ENCODE data around the gene AMPD1.

Gene AMPD1

GRCh38 chr1:114695430-114696058, at the start of gene AMPD1:
Gene AMPD1 (minus strand): TSS chr1:114695546. CDS start chr1:114695471, 75 bp downstream.
- no peak for DNase-seq

DNA sequence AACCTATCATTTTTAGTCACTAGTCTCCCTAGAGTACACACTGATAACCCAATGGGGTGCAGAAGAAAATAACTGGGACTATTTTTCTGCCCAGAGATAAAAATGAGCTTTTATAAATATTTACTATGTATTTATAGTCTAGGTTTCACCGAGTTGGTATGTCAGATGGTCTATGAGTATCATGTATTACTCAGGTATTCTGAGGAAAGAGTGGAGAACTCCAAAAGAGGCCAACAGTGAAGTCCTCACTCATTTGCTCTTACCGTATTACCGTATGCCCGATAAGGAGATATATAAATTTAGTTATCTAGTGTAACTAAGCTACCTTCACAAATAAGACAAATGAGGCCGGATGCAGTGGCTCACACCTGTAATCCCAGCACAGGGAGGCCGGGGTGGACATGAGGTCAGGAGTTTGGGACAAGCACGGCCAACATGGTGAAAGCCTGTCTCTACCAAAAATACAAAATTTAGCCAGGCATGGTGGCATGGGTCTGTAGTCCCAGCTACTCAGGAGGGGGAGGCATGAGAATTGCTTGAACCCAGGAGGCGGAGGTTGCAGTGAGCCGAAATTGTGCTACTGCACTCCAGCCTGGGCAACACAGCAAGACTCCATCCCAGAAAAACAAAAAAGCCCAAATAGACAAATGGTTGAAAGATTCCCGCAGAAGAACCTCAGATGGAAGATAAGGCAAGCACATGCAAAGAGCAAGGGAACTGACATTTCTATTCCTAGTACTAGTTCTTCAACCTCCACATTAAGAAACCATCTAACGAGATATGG, 46.8 kb upstream of the AMPD1 start:
- no peak for DNase-seq

DNA sequence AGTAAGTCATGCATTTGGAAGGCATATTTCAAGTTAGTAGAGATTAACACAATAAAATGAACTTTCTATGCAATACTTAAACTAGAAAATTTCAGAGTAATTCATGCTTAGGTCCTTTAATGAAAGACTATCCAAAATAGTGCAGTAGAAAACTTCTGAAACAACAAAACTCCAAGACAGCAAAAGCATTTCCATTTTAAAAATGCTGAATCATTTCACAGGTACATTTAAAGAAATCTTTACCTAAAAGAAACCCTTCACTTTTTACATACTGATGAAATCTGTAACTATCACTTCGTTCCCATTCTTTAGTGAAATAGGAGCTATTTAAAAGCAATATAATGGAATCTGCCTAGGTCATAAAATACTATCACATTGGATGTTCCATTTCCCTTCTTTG, 45.0 kb upstream of the AMPD1 start:
- no peak for DNase-seq

DNA sequence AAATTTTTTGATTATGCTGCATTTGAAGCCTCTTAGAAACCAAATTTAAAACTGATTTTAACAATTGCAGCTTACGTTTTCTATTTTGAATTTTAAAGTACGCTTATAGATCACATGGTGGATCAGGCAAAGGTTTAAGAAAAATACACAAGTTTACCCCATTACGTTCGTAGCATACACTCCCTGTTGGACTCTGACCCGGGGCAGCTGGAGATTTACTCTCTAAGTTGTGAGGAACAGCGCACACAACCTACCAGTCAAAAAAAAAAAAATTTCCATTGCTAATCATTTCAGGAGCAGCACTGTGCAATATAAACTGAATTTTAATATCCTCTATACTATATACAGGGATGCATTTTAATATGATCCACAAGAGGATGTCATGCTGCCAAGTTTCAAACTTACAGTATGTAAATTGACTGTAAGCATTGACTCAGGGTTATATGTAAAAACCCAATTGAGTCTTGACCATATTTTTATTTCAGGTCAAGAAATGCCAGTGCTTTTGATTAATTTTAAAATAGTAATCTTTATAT, 42.0 kb upstream of the AMPD1 start:
- no peak for DNase-seq

- no peak for DNase-seq
Observed at GRCh38 chr1:114735479-114735878, 40.1 kb upstream of the AMPD1 start.

GRCh38 chr1:114729782-114730181, 34.4 kb upstream of the AMPD1 start:
- DNase-seq = no peak

DNA sequence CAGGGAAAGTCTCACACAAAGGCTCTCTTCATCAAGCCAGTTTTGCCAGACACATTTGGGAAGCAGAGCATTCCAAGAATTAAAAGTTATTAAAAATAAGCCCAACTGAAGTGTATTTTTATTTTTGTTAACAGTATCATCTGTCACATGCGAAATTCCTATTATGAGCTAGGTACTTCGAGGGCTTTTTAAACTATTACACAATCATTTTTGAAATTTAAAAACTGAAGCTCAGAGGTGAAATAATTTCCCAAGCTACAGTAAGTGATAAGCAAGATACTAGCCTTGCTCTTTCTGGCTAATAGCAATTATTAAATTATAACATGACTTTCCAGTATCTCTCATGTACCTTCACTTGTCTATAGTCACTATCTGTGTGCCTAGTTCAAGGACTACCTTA, 33.2 kb upstream of the AMPD1 start:
- DNase-seq = no peak

GRCh38 chr1:114725230-114725629, 29.9 kb upstream of the AMPD1 start:
- no peak for DNase-seq

- DNase-seq = no peak
Observed at GRCh38 chr1:114723915-114724314, 28.6 kb upstream of the AMPD1 start.

DNA sequence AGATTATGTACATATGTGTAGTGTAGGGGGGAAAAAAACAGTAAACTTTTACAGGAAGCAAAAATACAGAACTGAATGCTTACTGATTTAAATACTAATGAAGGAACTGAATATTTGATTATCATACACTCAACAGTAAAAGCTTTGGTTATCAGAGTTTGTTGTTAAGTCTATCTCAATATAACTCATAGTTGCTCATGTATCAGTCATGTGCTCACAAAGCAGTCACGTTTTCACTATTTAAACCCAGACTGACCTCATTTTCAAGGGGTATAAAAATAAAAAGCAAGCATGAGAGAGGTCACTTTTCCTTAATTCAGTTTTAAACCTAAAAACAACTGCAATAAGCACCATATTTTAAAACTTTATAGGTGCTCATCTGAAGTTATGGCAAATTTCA, 28.1 kb upstream of the AMPD1 start:
- no peak for DNase-seq

- no peak for DNase-seq
Observed at GRCh38 chr1:114720492-114720891, 25.1 kb upstream of the AMPD1 start.

DNA sequence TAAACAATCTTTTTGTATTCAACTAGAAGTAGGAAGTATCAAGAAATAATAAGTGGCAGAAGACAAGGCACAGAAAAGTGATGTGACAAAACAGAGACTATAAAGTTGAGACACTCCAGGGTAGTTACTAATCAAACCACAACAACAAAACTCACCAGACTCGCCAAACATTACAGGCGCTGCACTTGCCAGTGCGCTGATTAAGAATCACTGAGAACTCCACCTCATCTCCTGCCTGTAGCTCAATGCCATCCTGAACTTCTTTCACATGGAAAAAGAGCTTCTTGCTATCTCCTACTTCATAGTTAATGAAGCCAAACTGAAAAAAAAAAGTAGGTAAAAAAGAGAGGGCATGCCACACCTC, 24.1 kb upstream of the AMPD1 start:
- peak in 1 of 3 experiments; percentile 4 for DNase-seq

DNA sequence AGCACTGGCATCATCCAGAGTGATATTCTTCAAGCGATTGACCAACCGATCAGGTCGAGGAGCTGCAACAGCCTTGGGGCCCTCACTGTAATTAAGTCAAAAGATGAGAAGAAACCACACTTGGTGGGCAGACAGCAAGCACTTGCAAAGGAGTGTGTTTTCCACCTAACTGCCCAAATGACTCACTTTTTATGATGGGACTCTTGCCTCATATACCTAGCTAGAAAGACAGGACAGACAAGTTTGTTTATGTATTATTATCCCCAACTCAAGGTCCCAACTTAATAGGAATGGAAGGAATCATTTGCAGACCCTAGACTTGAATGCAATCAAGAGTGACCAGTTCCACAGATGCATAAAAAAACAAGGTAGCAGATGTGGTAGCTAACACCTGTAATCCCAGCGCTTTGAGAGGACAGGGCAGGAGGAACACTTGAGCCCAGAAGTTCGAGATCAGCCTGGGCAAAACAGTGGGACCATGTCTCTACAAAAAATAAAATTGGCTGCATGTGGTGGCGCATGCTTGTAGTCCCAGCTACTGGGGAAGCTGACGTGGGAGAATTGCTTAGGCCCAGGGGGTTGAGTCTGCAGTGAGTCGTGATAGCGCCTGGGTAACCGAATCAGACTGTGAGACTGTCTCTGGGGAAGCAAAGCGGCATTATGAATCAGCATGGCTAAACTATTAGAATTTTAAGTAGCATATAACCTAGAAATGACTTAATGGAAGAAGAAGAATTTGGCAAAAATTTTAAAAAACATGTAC, 23.5 kb upstream of the AMPD1 start:
- DNase-seq = no peak

DNA sequence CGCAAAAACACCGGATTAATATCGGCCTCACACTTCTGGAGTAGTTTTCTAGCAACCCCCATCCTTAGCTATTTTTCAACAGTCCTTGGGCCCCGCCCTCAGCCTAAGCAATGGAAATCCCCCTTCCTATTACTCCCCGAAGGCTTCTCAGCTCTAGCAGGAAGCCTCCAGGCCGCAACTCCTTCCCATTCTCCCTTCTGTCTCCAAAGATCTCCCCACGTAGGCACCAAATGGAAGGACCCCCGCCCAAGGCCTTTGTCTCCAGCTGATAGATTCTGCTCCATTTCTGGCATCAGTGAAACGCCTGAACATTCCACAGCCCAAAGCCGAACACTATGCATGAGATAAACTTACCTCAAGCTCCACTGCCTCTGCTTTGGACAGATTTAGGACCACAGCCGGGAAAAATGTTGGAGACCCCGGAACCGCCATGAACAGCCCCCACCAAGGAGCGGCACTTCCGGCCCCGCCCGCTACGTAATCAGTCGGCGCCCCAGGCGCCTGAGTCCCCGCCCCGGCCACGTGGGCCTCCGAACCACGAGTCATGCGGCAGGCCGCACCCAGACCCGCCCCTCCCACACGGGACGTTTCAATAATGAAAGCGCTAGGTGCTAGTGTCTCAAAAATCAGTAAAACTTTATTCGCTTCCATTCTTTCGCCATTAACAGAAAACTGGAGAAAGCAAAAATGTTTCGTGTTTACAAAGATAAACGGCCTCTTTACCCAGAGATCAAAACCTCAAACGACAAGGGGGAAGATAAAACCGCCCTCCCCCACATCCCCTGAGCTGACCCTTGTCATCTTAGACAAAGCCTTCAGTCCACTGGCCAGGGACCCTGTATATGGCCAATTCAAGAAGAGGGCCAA, 21.2 kb upstream of the AMPD1 start, which contains the start of gene NRAS:
Gene NRAS, minus strand, starts transcription at position 468 of the 867 bp plus-strand sequence. CDS start 611 bp downstream, outside the sequence.
- peak; percentile 89 to 91 (median 90) for DNase-seq

DNA sequence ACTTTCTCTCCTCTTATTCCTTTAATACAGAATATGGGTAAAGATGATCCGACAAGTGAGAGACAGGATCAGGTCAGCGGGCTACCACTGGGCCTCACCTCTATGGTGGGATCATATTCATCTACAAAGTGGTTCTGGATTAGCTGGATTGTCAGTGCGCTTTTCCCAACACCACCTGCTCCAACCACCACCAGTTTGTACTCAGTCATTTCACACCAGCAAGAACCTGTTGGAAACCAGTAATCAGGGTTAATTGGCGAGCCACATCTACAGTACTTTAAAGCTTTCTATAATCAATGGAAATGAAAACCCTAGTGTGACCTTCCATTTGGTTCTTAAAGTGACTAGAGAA, 20.6 kb upstream of the AMPD1 start:
- peak in 1 of 3 experiments; percentile 19 for DNase-seq

DNA sequence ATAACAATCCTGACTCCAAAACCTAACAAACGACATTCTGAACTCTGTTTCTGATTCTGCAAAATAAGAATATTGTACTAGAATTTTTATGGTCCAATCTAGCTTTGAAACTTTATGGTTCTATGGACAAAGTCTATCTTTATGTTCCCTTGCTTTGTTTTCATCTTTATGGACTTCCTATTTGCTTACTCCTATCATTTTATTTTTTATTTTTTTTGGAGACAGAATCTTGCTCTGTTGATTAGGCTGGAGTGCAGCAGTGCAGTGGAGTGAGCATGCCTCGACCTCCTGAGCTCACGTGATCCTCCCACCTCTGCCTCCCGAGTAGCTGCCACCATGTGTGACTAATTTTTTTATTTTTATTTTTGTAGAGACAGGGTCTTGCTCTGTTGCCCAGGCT, 17.6 kb upstream of the AMPD1 start:
- DNase-seq = no peak

GRCh38 chr1:114710360-114710759, 15.0 kb upstream of the AMPD1 start:
- no peak for DNase-seq

DNA sequence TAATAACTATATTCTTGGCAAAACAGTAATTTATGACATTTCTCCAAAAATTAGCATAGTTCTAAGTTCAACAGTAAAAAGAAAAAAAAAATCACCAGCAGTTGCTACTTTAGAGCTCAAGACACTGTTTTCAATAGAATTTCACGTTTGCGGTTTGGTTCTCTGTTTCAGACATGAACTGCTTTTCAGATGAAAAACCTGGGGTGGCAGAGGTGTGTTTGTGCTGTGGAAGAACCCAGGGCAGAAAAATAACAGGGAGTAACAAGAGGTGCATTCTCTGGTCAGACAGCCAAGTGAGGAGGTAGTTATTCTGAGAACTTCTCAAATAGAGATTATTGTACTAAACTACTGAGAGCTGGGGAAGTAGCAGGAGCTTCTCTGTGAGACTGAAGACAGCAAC, 12.3 kb upstream of the AMPD1 start:
- DNase-seq = no peak

DNA sequence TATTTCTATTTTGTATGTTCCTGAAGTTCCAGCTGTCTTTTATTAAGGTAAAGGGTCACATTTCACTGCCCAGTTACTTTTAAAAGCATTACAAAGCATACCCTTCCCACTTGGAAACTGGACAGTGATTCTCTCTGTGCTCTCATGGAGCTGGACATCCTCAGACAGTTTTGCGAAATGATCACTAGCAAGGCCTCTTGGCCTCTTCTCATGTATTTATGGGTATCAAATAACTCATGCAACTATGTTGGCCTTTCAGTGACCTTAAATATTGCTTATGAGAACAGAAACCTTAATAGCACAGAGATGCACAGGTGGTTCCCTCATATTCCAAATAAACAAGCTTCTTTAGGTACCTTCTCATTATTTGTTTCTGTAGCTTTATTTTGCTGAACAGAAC, 7.9 kb upstream of the AMPD1 start:
- peak in 1 of 3 experiments; percentile 5 for DNase-seq

GRCh38 chr1:114702737-114703136, 7.4 kb upstream of the AMPD1 start:
- DNase-seq = no peak

DNA sequence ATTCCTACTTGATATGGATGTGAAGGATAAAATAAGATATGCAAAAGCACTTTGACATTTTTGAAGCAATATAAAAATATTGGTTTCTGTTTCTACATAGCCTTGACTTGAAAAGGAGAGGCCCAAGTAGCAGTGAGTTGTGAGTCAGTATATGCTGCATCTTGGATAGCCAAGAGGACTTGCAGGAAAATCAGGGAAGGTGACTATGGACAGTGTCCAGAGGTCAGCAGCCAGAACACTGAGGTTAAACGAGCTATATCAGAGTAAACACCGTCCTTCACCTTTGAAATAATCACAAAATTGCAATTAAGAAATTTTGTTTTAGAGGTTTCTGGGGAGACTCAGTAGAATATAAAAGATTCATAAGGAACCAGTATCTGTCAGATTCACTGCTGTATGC, 6.6 kb upstream of the AMPD1 start:
- no peak for DNase-seq

GRCh38 chr1:114700036-114700600, 4.8 kb upstream of the AMPD1 start:
- DNase-seq = no peak

All from NCI-H1417 (cell line).